NCI-H446 treated with DMSO at 0.1 percent for 48 hours (cell line): ENCODE data around the gene ICOS.
"Not testable (repeated sequence)": the region's sequence is repeated elsewhere in the genome, so short reads cannot be mapped to it uniquely, and the experiment has no call there.

Source experiments
- DNase-seq: peaks from one replicate; lab custom pipeline; 2025; lab: John Stamatoyannopoulos, UW

The ICOS gene

DNA sequence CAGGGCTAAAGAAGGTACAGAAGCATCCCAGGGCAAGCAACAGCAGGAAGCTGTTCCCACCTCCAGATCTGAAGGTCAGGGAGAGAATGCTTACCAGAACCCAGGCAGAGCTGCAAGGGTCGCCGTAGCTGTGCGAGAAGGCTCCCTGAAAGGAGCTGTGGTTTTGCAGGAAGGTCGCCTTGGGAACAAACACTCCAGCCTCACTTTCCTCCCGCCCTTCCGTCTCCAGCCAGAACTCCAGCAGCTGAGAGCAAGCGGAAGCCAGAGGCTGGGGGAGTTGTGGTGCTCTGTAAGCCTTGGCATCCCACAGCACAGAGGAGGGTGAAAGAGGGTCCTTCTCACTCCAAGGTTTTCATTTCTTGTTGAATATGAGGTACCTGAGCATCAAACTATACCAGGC lies 18.3 kb upstream of the ICOS start:
- DNase-seq: no peak

- no peak for DNase-seq
Measured at GRCh38 chr2:203918839-203919238, 17.7 kb upstream of the ICOS start.

- DNase-seq: no peak
Measured at GRCh38 chr2:203925512-203926158, 10.9 kb upstream of the ICOS start.

GRCh38 chr2:203928849-203929248 lies 7.7 kb upstream of the ICOS start:
- DNase-seq: peak; percentile 7

GRCh38 chr2:203931262-203931661 lies 5.3 kb upstream of the ICOS start:
- not testable (repeated sequence) for DNase-seq

GRCh38 chr2:203934041-203934492 lies 2.5 kb upstream of the ICOS start:
- no peak for DNase-seq

DNA sequence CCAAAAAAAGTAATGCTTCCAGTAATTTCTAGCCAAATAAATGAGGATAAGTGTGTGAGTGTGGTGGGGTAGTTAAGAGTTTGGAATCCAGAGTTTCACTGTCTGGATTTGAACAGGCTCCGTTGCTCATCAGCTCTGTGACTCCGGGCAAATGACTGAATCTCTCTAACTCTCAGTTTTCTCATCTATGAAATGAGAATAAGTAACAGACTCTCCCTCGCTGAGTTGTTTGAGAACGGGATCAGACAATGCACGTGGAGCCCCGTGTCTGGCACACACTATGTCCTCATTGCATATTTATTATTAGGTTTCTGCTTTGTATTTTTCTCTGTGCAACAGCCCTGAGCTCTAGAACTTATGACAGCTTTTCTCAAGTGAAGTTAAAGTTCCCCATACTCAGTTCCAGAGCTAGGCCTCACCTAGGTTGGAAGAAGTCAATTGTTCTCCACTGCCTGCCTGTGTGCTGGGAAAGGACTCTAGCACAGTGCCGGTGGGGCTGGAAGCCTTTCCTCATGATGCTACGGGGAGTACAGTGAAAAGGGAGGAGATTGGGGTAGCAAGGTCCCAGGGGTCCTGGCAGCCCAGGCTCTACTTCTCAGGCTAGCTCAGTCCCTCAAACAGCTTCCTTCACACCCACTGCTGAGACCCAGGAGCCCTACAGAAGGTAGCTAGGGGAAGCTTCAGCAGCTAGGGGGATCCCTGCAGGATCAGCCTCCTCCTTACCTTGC lies 1.7 kb upstream of the ICOS start:
- no peak for DNase-seq

GRCh38 chr2:203935568-203935967 lies 995 bp upstream of the ICOS start:
- DNase-seq: no peak

- no peak for DNase-seq
Measured at GRCh38 chr2:203936949-203937348, 386 bp downstream of the ICOS start.

DNA sequence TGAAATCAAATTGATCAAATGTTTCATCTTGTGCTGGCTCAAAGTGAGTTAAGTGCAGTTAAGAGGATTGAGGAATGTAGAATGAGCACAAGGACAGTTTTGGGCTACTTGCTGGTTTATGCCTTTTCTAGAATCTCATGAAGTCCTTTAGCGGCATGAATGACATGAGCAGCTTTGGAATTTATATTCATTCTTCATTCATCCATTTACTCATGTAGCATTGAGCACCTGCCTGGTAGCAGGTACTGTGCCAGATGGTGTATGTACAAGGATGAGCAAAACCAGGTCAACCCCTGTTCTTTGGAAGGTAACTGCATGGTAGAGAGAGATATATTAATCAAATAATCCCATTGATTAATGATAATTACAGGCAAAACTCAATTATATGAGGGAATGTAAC lies 1.2 kb downstream of the ICOS start:
- DNase-seq: no peak

DNA sequence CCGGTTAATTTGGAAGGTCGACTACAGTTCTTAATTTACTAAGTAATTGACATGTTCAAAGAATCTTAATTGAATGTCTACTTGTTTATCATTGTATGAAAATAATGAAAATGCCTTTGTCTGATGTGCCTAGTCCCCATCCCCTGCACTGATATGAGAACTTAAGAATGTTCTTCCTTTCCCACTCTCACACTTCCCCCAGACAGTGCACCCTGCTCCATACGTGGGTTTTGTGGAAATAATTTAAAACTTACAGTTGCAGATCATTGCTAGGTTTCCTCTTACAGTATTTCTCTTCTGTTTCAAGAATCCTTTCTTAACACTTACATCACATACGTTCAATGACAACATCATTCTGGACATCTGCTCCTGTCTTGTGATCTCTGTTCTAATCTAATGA lies 3.5 kb downstream of the ICOS start:
- no peak for DNase-seq

DNA sequence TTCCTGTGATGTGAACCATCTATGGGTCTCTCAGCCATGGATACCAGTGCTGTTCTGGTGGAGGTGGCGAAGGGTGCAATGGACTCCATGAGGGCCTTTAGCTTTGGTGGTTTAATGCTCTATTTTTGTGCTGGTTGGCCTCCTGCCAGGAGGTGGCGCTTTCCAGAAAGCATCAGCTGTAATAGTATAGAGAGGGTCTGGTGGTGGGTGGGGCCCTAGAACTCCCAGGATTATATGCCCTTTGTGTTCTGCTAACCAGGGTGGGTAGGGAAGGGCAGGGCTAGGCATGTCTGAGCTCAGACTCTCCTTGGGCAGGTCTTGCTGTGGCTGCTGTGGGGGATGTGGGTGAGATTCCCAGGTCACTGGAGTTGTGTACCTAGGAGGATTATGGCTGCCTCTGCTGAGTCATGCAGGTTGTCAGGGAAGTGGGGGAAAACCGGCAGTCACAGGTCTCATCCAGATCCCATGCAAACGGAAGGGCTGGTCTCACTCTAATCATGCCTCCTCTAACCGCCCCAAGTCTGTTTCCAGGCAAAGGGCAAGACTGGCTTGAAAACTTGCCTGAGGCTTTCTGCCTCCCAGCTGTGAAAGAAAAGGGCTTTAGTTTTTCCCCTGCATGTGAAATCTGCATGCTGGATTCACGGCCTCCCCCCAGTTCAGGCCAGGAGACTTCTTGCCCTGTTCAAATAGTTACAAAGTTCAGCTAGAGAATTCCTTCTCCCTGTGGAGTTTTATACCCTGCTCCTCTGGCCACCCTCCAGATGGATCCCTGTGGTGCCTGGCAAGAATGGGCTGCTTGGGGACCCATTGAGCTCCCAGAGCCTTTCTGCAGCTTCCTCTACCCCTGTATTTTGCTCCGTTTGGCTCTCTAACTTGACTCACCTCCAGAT lies 7.2 kb downstream of the ICOS start:
- DNase-seq: not testable (repeated sequence)

DNA sequence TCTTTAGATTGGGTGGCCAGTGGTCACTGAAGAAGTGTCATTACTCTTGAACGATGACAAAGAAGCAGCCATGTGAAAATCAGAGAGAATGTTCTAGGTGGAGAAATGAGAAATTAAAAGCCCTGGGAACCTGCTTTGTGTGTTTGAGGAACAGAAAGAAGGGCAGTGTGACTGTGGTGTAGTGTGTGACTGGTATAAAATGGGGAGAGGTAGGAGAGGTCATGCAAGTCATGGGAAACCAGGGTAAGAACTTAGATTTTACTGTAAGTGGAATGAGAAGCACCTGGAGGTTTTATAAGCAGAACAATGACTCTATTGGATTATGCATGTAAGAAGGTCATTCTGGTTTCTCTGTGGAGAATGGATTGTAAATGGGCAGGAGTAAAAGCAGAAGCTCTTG lies 12.2 kb downstream of the ICOS start:
- DNase-seq: no peak

- no peak for DNase-seq
Measured at GRCh38 chr2:203949228-203949627, 12.7 kb downstream of the ICOS start.

GRCh38 chr2:203951366-203951902 lies 14.9 kb downstream of the ICOS start:
- no peak for DNase-seq

- no peak for DNase-seq
Measured at GRCh38 chr2:203959265-203959664, 22.7 kb downstream of the ICOS start.

- no peak for DNase-seq
Measured at GRCh38 chr2:203959672-203960071, 23.1 kb downstream of the ICOS start.

GRCh38 chr2:203960811-203961210 lies 24.2 kb downstream of the ICOS start:
- no peak for DNase-seq

GRCh38 chr2:203965190-203965589 lies 28.6 kb downstream of the ICOS start:
- not testable (repeated sequence) for DNase-seq

DNA sequence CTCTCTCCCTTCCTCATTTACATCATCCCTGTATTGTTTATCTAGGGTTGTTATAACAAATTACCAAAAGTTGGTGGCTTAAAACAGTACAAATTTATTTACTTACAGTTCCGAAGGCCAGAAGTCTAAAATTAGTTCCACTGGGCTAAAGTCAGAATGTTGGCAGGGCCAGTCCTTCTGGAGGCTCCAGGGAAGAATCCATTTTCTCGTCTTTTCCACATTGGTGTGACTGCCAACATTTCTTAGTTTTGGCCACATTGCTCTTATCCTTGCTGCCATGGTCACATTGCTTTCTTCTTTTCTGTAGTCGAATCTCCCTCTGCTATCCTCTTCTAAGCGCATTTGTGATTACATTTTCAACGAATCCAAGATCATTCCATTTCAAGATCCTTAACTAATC lies 34.7 kb downstream of the ICOS start:
- no peak for DNase-seq

DNA sequence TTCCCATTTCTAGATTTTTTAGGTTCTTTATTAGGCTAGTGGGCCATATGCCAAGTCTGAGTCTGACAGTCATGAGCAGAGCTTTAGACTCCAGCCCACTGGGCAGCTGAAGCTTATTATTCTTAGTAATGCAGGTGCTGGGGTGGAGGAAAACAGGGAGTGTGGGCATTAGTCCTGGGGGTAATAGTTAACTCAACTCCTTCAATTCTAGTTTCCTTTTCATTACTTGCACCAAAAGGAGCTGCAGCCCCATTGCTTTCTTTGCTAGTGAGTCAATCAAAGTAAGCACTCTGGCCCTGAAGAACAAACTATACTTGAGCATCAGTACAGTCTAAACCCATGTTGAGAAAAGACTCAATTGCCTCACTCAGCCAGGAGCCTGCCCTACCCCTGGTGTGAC lies 35.5 kb downstream of the ICOS start:
- no peak for DNase-seq

DNA sequence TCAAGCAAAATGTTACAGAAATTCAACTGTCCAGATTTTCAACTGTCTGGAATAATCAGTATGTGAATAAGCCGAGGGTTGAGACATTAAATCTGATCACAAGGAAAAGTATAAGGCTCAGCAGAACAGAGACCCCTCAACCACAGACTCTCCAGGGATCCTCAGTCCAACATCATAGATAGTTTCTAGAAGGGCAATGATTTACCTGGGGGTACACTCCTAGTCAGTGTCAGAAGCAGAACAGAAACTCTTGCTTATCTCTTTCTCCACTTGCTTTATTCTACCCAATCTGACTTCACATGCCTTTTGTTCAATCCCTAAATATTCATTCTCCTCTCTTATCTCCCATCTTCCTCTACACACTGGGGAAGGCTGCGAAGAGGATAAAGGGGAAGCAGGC lies 36.4 kb downstream of the ICOS start:
- no peak for DNase-seq

DNA sequence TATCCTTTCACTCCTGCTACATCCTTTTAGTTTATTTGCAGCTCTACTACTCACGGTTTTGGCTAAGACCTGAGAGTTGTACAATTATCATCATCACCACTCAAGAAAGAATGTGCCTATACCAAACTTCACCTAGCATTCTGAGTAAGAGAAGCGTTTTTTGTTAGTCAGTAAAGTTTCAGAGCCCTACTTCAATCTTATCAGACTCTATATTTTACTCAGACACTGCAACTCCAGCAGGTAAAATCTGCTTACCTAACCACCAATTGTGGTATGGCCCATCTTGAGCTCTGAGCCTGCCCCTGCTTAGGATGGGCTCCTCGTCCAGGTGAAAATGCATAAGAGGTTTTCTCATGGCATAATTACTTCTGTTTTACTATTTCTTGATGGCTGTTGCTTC lies 37.1 kb downstream of the ICOS start:
- DNase-seq: no peak
